Neutrophil (primary cell): ENCODE data around the gene NEGR1.

Source experiments
- H3K27ac ChIP-seq: fragments of 200-600 bp; sonication (generic); 2 replicates; pipeline ENCODE4 v1.5.1; 2016; ENCODE audit warnings: mild to moderate bottlenecking, moderate library complexity
- H3K27me3 ChIP-seq: fragments of 200-600 bp; sonication (generic); 2 replicates; pipeline ENCODE4 v1.6.0; 2016; ENCODE audit warnings: mild to moderate bottlenecking
- H3K36me3 ChIP-seq: fragments of 200-600 bp; sonication (generic); 2 replicates; pipeline ENCODE4 v1.5.1; 2017
- H3K4me1 ChIP-seq, 2 experiments: fragments of 200-600 bp in 1 of 2; sonication (generic) in 1 of 2; 1 replicate in 1 of 2; 2 replicates in 1 of 2; pipeline versions ENCODE4 v1.5.1 to v1.6.1; 2013 to 2016; ENCODE audit warnings: low read depth in 1 of 2, low read length in 1 of 2, mild to moderate bottlenecking in 1 of 2, moderate library complexity in 1 of 2; ENCODE audit not compliant: control insufficient read depth in 1 of 2, insufficient read depth in 1 of 2
- H3K4me3 ChIP-seq, 2 experiments: fragments of 200-600 bp in 1 of 2; sonication (generic) in 1 of 2; 1 replicate in 1 of 2; 2 replicates in 1 of 2; pipeline ENCODE4 v1.5.1; 2013 to 2016; ENCODE audit warnings: low read depth in 1 of 2, low read length in 1 of 2, mild to moderate bottlenecking in 1 of 2, moderate library complexity in 1 of 2
- H3K9me3 ChIP-seq: fragments of 200-600 bp; sonication (generic); 2 replicates; pipeline ENCODE4 v1.5.1; 2016
- CTCF ChIP-seq: fragments of 200-600 bp; sonication (generic); IDR thresholded peaks from 2 replicates; pipeline ENCODE4 v1.5.1; 2016; ENCODE audit warnings: antibody characterized with exemption

Gene NEGR1

GRCh38 chr1:71986160-71986559 is 296.2 kb downstream of the NEGR1 start:
- Histone ChIP-seq H3K4me1 (no peaks in the 10 kb centered on the region), H3K27me3 (no peaks in the 10 kb centered on the region), H3K36me3 (no peaks in the 10 kb centered on the region), H3K27ac (no peak overlapping the region), H3K9me3 (no peaks in the 10 kb centered on the region), H3K4me3 (no peak overlapping the region)
- TF ChIP-seq CTCF = no peak

GRCh38 chr1:71980556-71980955 is 301.8 kb downstream of the NEGR1 start:
- H3K36me3 ChIP-seq = no peaks in the 10 kb centered on the region
- no peak overlapping the region for H3K4me3 ChIP-seq
- H3K9me3 ChIP-seq = no peaks in the 10 kb centered on the region
- H3K4me1 ChIP-seq = no peaks in the 10 kb centered on the region
- no peak for TF ChIP-seq CTCF
- H3K27ac ChIP-seq = no peak overlapping the region
- no peaks in the 10 kb centered on the region for H3K27me3 ChIP-seq

- Histone ChIP-seq H3K27me3 (no peaks in the 10 kb centered on the region), H3K27ac (no peak overlapping the region), H3K4me3 (no peak overlapping the region), H3K9me3 (no peaks in the 10 kb centered on the region), H3K36me3 (no peaks in the 10 kb centered on the region), H3K4me1 (no peaks in the 10 kb centered on the region)
- no peak for TF ChIP-seq CTCF
Observed at GRCh38 chr1:71979882-71980281, 302.5 kb downstream of the NEGR1 start.

- Histone ChIP-seq H3K4me1 (no peaks in the 10 kb centered on the region), H3K27ac (no peak overlapping the region), H3K27me3 (no peaks in the 10 kb centered on the region), H3K36me3 (no peaks in the 10 kb centered on the region), H3K4me3 (no peak overlapping the region), H3K9me3 (no peaks in the 10 kb centered on the region)
- TF ChIP-seq CTCF = no peak
Observed at GRCh38 chr1:71967670-71968069, 314.7 kb downstream of the NEGR1 start.

GRCh38 chr1:71964188-71964587 is 318.2 kb downstream of the NEGR1 start:
- Histone ChIP-seq H3K36me3 (no peaks in the 10 kb centered on the region), H3K4me1 (no peaks in the 10 kb centered on the region), H3K27ac (no peak overlapping the region), H3K27me3 (no peaks in the 10 kb centered on the region), H3K9me3 (no peaks in the 10 kb centered on the region), H3K4me3 (no peak overlapping the region)
- TF ChIP-seq CTCF = no peak
